Measurements from ENCODE around the gene RRAS2. TPM values are rescaled to one million over a fixed set of nuclear protein-coding genes. Genes with fewer than 3 reads are reported as not detected.
A peak's percentile ranks its signal among the peaks of the same experiment; 100 is the strongest.

Gene RRAS2
- polyA plus RNA-seq, 3 donors, result 0.19 to 0.31 TPM; not detected in 1

DNA sequence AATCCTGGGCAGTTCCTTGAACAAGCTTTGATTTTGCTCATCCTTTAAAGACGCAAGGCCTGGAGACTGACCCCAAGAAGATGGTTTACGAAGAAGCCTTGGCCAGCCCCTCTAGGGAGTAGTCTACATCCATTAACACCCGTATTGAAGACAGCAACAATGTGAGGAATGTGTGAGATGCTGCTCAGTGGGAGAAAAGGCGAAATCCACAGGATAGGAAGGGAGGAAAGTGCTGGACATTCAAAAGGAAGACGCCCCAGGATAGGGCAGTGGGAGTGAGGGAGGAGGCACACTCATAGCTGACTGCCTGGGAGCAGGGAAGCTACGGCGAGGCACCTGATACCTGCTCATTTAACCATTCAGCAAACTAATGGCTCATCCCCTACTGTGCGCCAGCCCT lies 114.1 kb downstream of the RRAS2 start:
- WGBS (ENCODE audit: insufficient coverage), result 91% methylated on average over 5 of the region's 8 CpGs

DNA sequence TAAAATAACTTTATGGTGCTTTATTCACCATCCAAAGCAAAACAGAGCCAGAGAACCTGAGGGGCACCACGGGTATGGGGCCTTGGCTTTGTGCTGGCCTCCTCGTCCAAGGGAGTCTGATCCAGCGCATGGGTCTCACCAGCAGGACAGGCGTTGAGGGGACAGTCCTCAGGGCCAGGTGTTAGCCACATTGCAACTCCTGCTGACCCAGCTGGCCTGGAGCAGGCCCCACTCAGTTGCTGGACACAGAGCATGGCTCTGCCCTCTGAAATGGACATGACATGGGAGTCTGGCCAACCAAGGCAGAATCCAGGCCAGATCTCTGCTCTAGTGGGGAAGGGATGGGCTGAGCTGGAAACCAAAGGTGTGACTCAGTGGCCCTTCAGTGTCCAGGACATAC lies 116.2 kb downstream of the RRAS2 start:
- intact Hi-C loops (cut with micrococcal nuclease), result no loop called here

More for the DNA sequence above, 114.1 kb downstream of the RRAS2 start:
- H3K79me2 ChIP-seq (ENCODE audit: insufficient read depth, low read length), result no peaks in the 10 kb centered on the region
- peaks cover 2 to 15% of the 10 kb centered on the region in 2 donors for H3K27me3 ChIP-seq (ENCODE audit: control insufficient read depth in 2 of 2, insufficient read depth in 2 of 2, low read length in 2 of 2)
- Mint-ChIP-seq H3K36me3 (no peaks in the 10 kb centered on the region), H3K4me1 (peaks cover 7% of the 10 kb centered on the region), H3K9me3 (peaks cover 0 to 2% (median 0%) of the 10 kb centered on the region in 7 donors), H3K4me3 (no peak overlapping the region), H3K27ac (peak overlapping the region in 2 of 7 donors; percentile 10 to 46), H3K27me3 (ENCODE audit: low read depth in 3 of 3) (peaks cover 13 to 19% (median 15%) of the 10 kb centered on the region in 3 donors)
- intact Hi-C loops (cut with micrococcal nuclease), result no loop called here
- peaks cover 5 to 6% of the 10 kb centered on the region in 2 donors for H3K4me1 ChIP-seq (ENCODE audit: control insufficient read depth in 1 of 2, insufficient read depth in 2 of 2, low read length in 2 of 2)
- H3K4me3 ChIP-seq (replicated peaks in 1 of 3; ENCODE audit: low read depth in 2 of 3, low read length in 3 of 3), result no peak overlapping the region
- no peak overlapping the region for H3K27ac ChIP-seq (ENCODE audit: low read depth in 1 of 2, low read length in 2 of 2)
- no peak for DNase-seq
- no peak overlapping the region for H3K4me2 ChIP-seq (replicated peaks; ENCODE audit: extremely low read depth, low read length, poor library complexity, severe bottlenecking)
- no peak overlapping the region for H2AFZ ChIP-seq (ENCODE audit: insufficient read depth, low read depth, low read length, poor library complexity, severe bottlenecking)
- no peaks in the 10 kb centered on the region for H4K20me1 ChIP-seq (ENCODE audit: insufficient read depth, low read length)
- TF ChIP-seq, protein P1, sequence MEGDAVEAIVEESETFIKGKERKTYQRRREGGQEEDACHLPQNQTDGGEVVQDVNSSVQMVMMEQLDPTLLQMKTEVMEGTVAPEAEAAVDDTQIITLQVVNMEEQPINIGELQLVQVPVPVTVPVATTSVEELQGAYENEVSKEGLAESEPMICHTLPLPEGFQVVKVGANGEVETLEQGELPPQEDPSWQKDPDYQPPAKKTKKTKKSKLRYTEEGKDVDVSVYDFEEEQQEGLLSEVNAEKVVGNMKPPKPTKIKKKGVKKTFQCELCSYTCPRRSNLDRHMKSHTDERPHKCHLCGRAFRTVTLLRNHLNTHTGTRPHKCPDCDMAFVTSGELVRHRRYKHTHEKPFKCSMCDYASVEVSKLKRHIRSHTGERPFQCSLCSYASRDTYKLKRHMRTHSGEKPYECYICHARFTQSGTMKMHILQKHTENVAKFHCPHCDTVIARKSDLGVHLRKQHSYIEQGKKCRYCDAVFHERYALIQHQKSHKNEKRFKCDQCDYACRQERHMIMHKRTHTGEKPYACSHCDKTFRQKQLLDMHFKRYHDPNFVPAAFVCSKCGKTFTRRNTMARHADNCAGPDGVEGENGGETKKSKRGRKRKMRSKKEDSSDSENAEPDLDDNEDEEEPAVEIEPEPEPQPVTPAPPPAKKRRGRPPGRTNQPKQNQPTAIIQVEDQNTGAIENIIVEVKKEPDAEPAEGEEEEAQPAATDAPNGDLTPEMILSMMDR (IDR thresholded peaks at IDR 0.05), result no peak
- no peaks in the 10 kb centered on the region for H3K9me3 ChIP-seq (replicated peaks in 1 of 2; ENCODE audit: control insufficient read depth in 1 of 2, insufficient read depth in 1 of 2, low read length in 2 of 2)
- no peaks in the 10 kb centered on the region for H3K36me3 ChIP-seq (replicated peaks in 1 of 2; ENCODE audit: control insufficient read depth in 1 of 2, insufficient read depth in 2 of 2, low read length in 2 of 2)
- H3K9ac ChIP-seq (ENCODE audit: insufficient read depth, low read length, poor library complexity, severe bottlenecking), result no peak overlapping the region

More for the DNA sequence above, 116.2 kb downstream of the RRAS2 start:
- Mint-ChIP-seq H3K4me1 (peaks cover 19% of the 10 kb centered on the region), H3K4me3 (no peak overlapping the region), H3K9me3 (no peaks in the 10 kb centered on the region), H3K27me3 (ENCODE audit: low read depth in 3 of 3) (peaks cover 0 to 7% (median 6%) of the 10 kb centered on the region in 3 donors), H3K36me3 (no peaks in the 10 kb centered on the region), H3K27ac (no peak overlapping the region)
- TF ChIP-seq, protein P1 (IDR thresholded peaks at IDR 0.05), result no peak
- no peak for DNase-seq
- 91% methylated on average over 4 of the region's 4 CpGs for WGBS (ENCODE audit: insufficient coverage)
- no peaks in the 10 kb centered on the region for H3K36me3 ChIP-seq (replicated peaks in 1 of 2; ENCODE audit: control insufficient read depth in 1 of 2, insufficient read depth in 2 of 2, low read length in 2 of 2)
- no peak overlapping the region for H3K27ac ChIP-seq (ENCODE audit: low read depth in 1 of 2, low read length in 2 of 2)
- H3K4me1 ChIP-seq (ENCODE audit: control insufficient read depth in 1 of 2, insufficient read depth in 2 of 2, low read length in 2 of 2), result peaks cover 16 to 21% of the 10 kb centered on the region in 2 donors
- H4K20me1 ChIP-seq (ENCODE audit: insufficient read depth, low read length), result no peaks in the 10 kb centered on the region
- H3K79me2 ChIP-seq (ENCODE audit: insufficient read depth, low read length), result no peaks in the 10 kb centered on the region
- H2AFZ ChIP-seq (ENCODE audit: insufficient read depth, low read depth, low read length, poor library complexity, severe bottlenecking), result no peak overlapping the region
- H3K4me3 ChIP-seq (replicated peaks in 1 of 3; ENCODE audit: low read depth in 2 of 3, low read length in 3 of 3), result no peak overlapping the region
- H3K9ac ChIP-seq (ENCODE audit: insufficient read depth, low read length, poor library complexity, severe bottlenecking), result no peak overlapping the region
- no peak overlapping the region for H3K4me2 ChIP-seq (replicated peaks; ENCODE audit: extremely low read depth, low read length, poor library complexity, severe bottlenecking)
- no peaks in the 10 kb centered on the region for H3K27me3 ChIP-seq (ENCODE audit: control insufficient read depth in 2 of 2, insufficient read depth in 2 of 2, low read length in 2 of 2)
- no peaks in the 10 kb centered on the region for H3K9me3 ChIP-seq (replicated peaks in 1 of 2; ENCODE audit: control insufficient read depth in 1 of 2, insufficient read depth in 1 of 2, low read length in 2 of 2)

Data from CD14-positive monocyte (primary cell).